Measurements from ENCODE around the gene HOXD3. TPM values are rescaled to one million over a fixed set of nuclear protein-coding genes. Genes with fewer than 3 reads are reported as not detected.
A peak's percentile ranks its signal among the peaks of the same experiment; 100 is the strongest.

The HOXD3 gene
- total and polyA plus RNA-seq, 2 of the 8 experiments (the other 6 are each of a cell fraction or from before 2014, with no cell fraction given), result not detected

- Histone ChIP-seq H3K14ac (ENCODE audit: insufficient read length) (no peak within 1 kb of the TSS), H3K4me3 (ENCODE audit: extremely low read depth in 1 of 4, insufficient read depth in 2 of 4, low read depth in 3 of 4, low read length in 4 of 4) (peak within 1 kb of the TSS in 3 of 4 experiments; percentile 6 to 44 (median 23); a peak in 3 of 8 replicates), H2BK5ac (ENCODE audit: low read depth, low read length) (no peak within 1 kb of the TSS), H2BK15ac (ENCODE audit: low read length) (no peak within 1 kb of the TSS), H2BK20ac (ENCODE audit: low read length) (no peak within 1 kb of the TSS), H3K4me2 (ENCODE audit: insufficient read depth in 1 of 2, low read depth in 2 of 2, low read length in 2 of 2) (peak within 1 kb of the TSS; percentile 37 to 60), H2BK12ac (ENCODE audit: low read depth, low read length) (no peak within 1 kb of the TSS), H3K18ac (ENCODE audit: extremely low read depth, low read length) (no peak within 1 kb of the TSS; the same call in 1 of the 2 replicates), H2AK5ac (ENCODE audit: low read depth, low read length) (no peak within 1 kb of the TSS), H4K8ac (ENCODE audit: extremely low read depth, insufficient read depth, low read length) (no peak within 1 kb of the TSS; the same call in 1 of the 2 replicates), H3K27ac (ENCODE audit: low read depth, low read length) (no peak within 1 kb of the TSS), H3K56ac (replicated peaks; ENCODE audit: insufficient read length, low read depth, low read length) (no peak within 1 kb of the TSS), H3K79me1 (ENCODE audit: low read depth, low read length) (no peaks in the 10 kb centered on the region), H3K4me1 (replicated peaks in 1 of 4; ENCODE audit: control insufficient read depth in 3 of 4, insufficient read depth in 4 of 4, low read length in 3 of 4) (peaks cover 0 to 5% (median under 1%) of the 10 kb centered on the region in 4 experiments; a peak in 4 of 7 replicates), H3K79me2 (ENCODE audit: control insufficient read depth in 1 of 2, insufficient read depth in 2 of 2, low read length in 2 of 2) (no peaks in the 10 kb centered on the region), H3K9me3 (ENCODE audit: insufficient read depth in 2 of 2, low read depth in 1 of 2, low read length in 1 of 2) (peaks cover 0 to 16% of the 10 kb centered on the region in 2 experiments; a peak in 2 of 4 replicates), H4K20me1 (replicated peaks in 1 of 2; ENCODE audit: control insufficient read depth in 1 of 2, insufficient read depth in 2 of 2, low read length in 2 of 2) (peaks cover 21 to 34% of the 10 kb centered on the region in 2 experiments), H2AFZ (ENCODE audit: low read length) (no peak within 1 kb of the TSS), H3K36me3 (ENCODE audit: control insufficient read depth in 2 of 4, insufficient read depth in 4 of 4, low read length in 3 of 4) (peaks cover 0 to 13% (median 0%) of the 10 kb centered on the region in 4 experiments; a peak in 1 of 8 replicates), H4K91ac (replicated peaks; ENCODE audit: insufficient read length, low read length) (no peak within 1 kb of the TSS), H3K9ac (replicated peaks in 1 of 4; ENCODE audit: extremely low read depth in 1 of 4, low read depth in 3 of 4, low read length in 3 of 4) (no peak within 1 kb of the TSS), H4K5ac (ENCODE audit: insufficient read length, low read depth, low read length) (no peak within 1 kb of the TSS), H3K27me3 (replicated peaks in 1 of 4; ENCODE audit: control insufficient read depth in 3 of 4, extremely low read depth in 1 of 4, insufficient read depth in 3 of 4, low read length in 3 of 4) (peaks cover 92 to 100% (median 99%) of the 10 kb centered on the region in 4 experiments), H3K23me2 (ENCODE audit: low read depth, low read length) (no peaks in the 10 kb centered on the region; the same call in 1 of the 2 replicates), H2BK120ac (replicated peaks; ENCODE audit: low read depth, low read length) (no peak within 1 kb of the TSS), H3K23ac (ENCODE audit: insufficient read length) (no peak within 1 kb of the TSS), H3K4ac (replicated peaks; ENCODE audit: insufficient read length, low read depth, low read length) (no peak within 1 kb of the TSS)
- WGBS, 2 experiments (ENCODE audit: extremely low coverage in 1 of 2, insufficient coverage in 1 of 2, insufficient read length in 1 of 2, insufficient replicate concordance in 2 of 2, low coverage in 1 of 2, low lambda C conversion rate in 2 of 2, missing lambda C conversion rate in 1 of 2), result 7% methylated on average over 56 of the region's 66 CpGs; no CpG with 5 or more reads in 1 of the 2 experiments
- DNase-seq (ENCODE audit: low read depth in 1 of 2, low spot score in 2 of 2) (peak in 1 of 2 experiments; percentile 82), FAIRE-seq (no peak)
- CTCF ChIA-PET (ENCODE audit: partially characterized antibody), result interaction anchor here (0.8 to 5.1 kb wide), 6 partner anchors 11 to 45 kb away, joined by 3 to 19 read pairs (median 5); no protein-coding TSS in a partner anchor
- POLR2A ChIA-PET (ENCODE audit: partially characterized antibody), result no interaction called here
- TF ChIP-seq MAX (IDR thresholded peaks at IDR 0.05) (peak; percentile 90), E2F6 (IDR thresholded peaks at IDR 0.05) (peak; percentile 63), CREB1 (IDR thresholded peaks at IDR 0.05) (peak; percentile 70), RNF2 (IDR thresholded peaks at IDR 0.05; ENCODE audit: borderline replicate concordance, low read depth, low read length, missing control alignments, poor library complexity, severe bottlenecking) (peak; percentile 96), NANOG (IDR thresholded peaks at IDR 0.05; ENCODE audit: insufficient read depth, low read depth, low read length, poor library complexity, severe bottlenecking) (no peak), HDAC6 (IDR thresholded peaks at IDR 0.05; ENCODE audit: low read depth, low read length) (no peak), YY1 (IDR thresholded peaks at IDR 0.05; ENCODE audit: low read depth, low read length) (no peak), BRCA1 (IDR thresholded peaks at IDR 0.05; ENCODE audit: low read depth, low read length) (no peak), CEBPB (IDR thresholded peaks at IDR 0.05; ENCODE audit: low read depth, low read length) (no peak), JUND (IDR thresholded peaks at IDR 0.05; ENCODE audit: low read length) (no peak)
Measured at GRCh38 chr2:176115883-176116813, 41.0 kb upstream of the HOXD3 start, which contains the start of gene HOXD10. TSS of gene HOXD10 (plus strand) at chr2:176116778. CDS start at chr2:176116834, 56 bp downstream.
